Breast epithelium (tissue), 4 donors: Measurements from ENCODE around the gene CAPN11. TPM values are rescaled to one million over a fixed set of nuclear protein-coding genes. Genes with fewer than 3 reads are reported as not detected.

Experiments
- DNase-seq, 2 donors: peaks; one replicate each; pipeline ENCODE4 v3.0.0-alpha.2; 2019; ENCODE audit warnings: low spot score in 2 of 2
- H3K27ac ChIP-seq, 2 donors: fragments of 200-600 bp; sonication (generic) in 1 of 2; one replicate each; pipeline ENCODE4 v1.5.1; 2016 to 2019; ENCODE audit warnings: mild to moderate bottlenecking in 1 of 2
- H3K27me3 ChIP-seq, 2 donors: fragments of 200-600 bp; sonication (generic) in 1 of 2; one replicate each; pipeline versions ENCODE4 v1.5.1 to v1.6.0; 2017 to 2019; ENCODE audit warnings: control low read depth in 1 of 2, mild to moderate bottlenecking in 1 of 2
- H3K36me3 ChIP-seq: fragments of 200-600 bp; one replicate; pipeline ENCODE4 v1.5.1; 2019
- H3K4me1 ChIP-seq, 2 donors: fragments of 200-600 bp; sonication (generic); one replicate each; pipeline ENCODE4 v1.5.1; 2016 to 2019; ENCODE audit warnings: control low read depth in 1 of 2
- H3K4me3 ChIP-seq, 3 donors: fragments of 200-600 bp; sonication (generic); 1 replicate in 2 of 3; 2 replicates in 1 of 3; pipeline ENCODE4 v1.5.1; 2016 to 2019; ENCODE audit warnings: mild to moderate bottlenecking in 3 of 3, moderate library complexity in 2 of 3
- H3K9me3 ChIP-seq, 2 donors: fragments of 200-600 bp; sonication (generic) in 1 of 2; one replicate each; pipeline ENCODE4 v1.5.1; 2016 to 2019; ENCODE audit warnings: control low read depth in 1 of 2
- CTCF ChIP-seq, 3 donors: fragments of 450-650 bp; IDR thresholded peaks; one replicate each; pipeline ENCODE4 v1.5.1; 2016 to 2017; ENCODE audit warnings: antibody characterized with exemption in 3 of 3, mild to moderate bottlenecking in 3 of 3, moderate library complexity in 3 of 3
- POLR2A ChIP-seq: fragments of 450-650 bp; IDR thresholded peaks from one replicate; pipeline ENCODE4 v1.6.1; 2016; ENCODE audit warnings: antibody characterized with exemption, mild to moderate bottlenecking, moderate library complexity
- POLR2AphosphoS5 ChIP-seq, 3 donors: sonication (generic); formaldehyde crosslinking; IDR thresholded peaks; one replicate each; pipeline ENCODE4 v1.6.1; 2017; ENCODE audit warnings: antibody characterized with exemption in 3 of 3
- intact Hi-C: fragments of 100-400 bp; cut with DNase I; formaldehyde crosslinking; loops from one replicate; pipeline ENCODE4 v1.15.1; 2023; ENCODE audit warnings: low total_unique reads
- total RNA-seq, 3 donors: library from RNA; depleted of rRNA; stranded (reverse); fragments of >200 nt; gene quantifications; one replicate each; pipeline ENCODE4 v1.1.0, GENCODE V29; 2016

CAPN11 gene
- total RNA-seq, 3 donors from 2014 or later = 1.1 to 3.8 (median 2.9) TPM

DNA sequence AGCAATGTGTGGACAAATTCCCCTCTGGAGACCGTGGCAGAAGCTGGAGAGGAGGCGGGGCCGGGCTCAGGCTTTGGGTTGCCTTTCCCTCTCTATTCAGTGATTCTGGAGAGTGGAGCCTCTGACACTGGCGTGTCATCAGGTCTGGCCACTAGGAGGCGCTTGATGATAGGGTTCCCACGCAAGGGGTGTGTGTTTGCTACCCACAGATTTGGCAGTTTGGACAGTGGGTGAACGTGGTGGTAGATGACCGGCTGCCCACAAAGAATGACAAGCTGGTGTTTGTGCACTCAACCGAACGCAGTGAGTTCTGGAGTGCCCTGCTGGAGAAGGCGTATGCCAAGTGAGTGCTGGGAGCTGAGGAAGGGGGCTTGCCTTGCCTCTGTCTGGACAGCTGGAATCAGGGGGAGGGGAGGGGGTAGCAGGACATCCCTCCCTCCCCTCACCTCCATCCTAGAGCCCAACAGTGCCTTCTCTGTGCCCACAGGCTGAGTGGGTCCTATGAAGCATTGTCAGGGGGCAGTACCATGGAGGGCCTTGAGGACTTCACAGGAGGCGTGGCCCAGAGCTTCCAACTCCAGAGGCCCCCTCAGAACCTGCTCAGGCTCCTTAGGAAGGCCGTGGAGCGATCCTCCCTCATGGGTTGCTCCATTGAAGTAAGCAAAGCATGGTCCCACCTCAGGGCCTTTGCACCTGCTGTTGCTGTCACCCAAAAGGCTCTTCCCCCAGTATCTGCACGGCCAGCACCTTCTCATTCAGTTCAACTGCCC lies 14.3 kb downstream of the CAPN11 start:
- Histone ChIP-seq H3K27ac (no peak overlapping the region), H3K27me3 (no peaks in the 10 kb centered on the region), H3K4me1 (no peaks in the 10 kb centered on the region), H3K36me3 (no peaks in the 10 kb centered on the region), H3K9me3 (no peaks in the 10 kb centered on the region), H3K4me3 (no peak overlapping the region)
- intact Hi-C loops = loop anchor here (5.0 kb wide), 1 partner anchor 64 kb away; no protein-coding TSS in a partner anchor
- TF ChIP-seq CTCF (IDR thresholded peaks at IDR 0.05) = peak; percentile 80 to 95 (median 93)
- TF ChIP-seq POLR2AphosphoS5 (IDR thresholded peaks at IDR 0.05) = peak in 2 of 3 donors; percentile 31 to 57
- no peak for TF ChIP-seq POLR2A
- peak; percentile 83 to 89 for DNase-seq

GRCh38 chr6:44176130-44176761 lies 17.6 kb downstream of the CAPN11 start:
- intact Hi-C loops = no loop called here
- no peaks in the 10 kb centered on the region for H3K9me3 ChIP-seq
- peak overlapping the region in 2 of 3 donors; percentile 36 to 53 for H3K4me3 ChIP-seq
- H3K27ac ChIP-seq = peak overlapping the region; percentile 60 to 61
- H3K27me3 ChIP-seq = no peaks in the 10 kb centered on the region
- no peaks in the 10 kb centered on the region for H3K36me3 ChIP-seq
- peak in 1 of 2 donors; percentile 61 for DNase-seq
- TF ChIP-seq POLR2AphosphoS5 (IDR thresholded peaks at IDR 0.05) (no peak), POLR2A (no peak), CTCF (IDR thresholded peaks at IDR 0.05) (no peak)
- no peaks in the 10 kb centered on the region for H3K4me1 ChIP-seq

GRCh38 chr6:44176762-44177509 lies 18.3 kb downstream of the CAPN11 start:
- H3K4me3 ChIP-seq = peak overlapping the region in 2 of 3 donors; percentile 36 to 53
- no peaks in the 10 kb centered on the region for H3K36me3 ChIP-seq
- TF ChIP-seq POLR2AphosphoS5 (IDR thresholded peaks at IDR 0.05) (no peak), CTCF (IDR thresholded peaks at IDR 0.05) (no peak), POLR2A (no peak)
- peak overlapping the region; percentile 21 to 60 for H3K27ac ChIP-seq
- H3K4me1 ChIP-seq = no peaks in the 10 kb centered on the region
- no peak for DNase-seq
- no peaks in the 10 kb centered on the region for H3K27me3 ChIP-seq
- intact Hi-C loops = no loop called here
- no peaks in the 10 kb centered on the region for H3K9me3 ChIP-seq

- intact Hi-C loops = no loop called here
- peak overlapping the region; percentile 52 to 74 for H3K27ac ChIP-seq
Measured at GRCh38 chr6:44177691-44178423, 19.2 kb downstream of the CAPN11 start.

More at GRCh38 chr6:44177691-44178423, 19.2 kb downstream of the CAPN11 start:
- TF ChIP-seq CTCF (IDR thresholded peaks at IDR 0.05) (no peak), POLR2A (no peak), POLR2AphosphoS5 (IDR thresholded peaks at IDR 0.05) (no peak)
- no peaks in the 10 kb centered on the region for H3K27me3 ChIP-seq
- DNase-seq = peak in 1 of 2 donors; percentile 62
- no peaks in the 10 kb centered on the region for H3K9me3 ChIP-seq
- no peaks in the 10 kb centered on the region for H3K4me1 ChIP-seq
- H3K36me3 ChIP-seq = no peaks in the 10 kb centered on the region
- H3K4me3 ChIP-seq = no peak overlapping the region
